Measurements from ENCODE around the gene ZNF277. TPM values are rescaled to one million over a fixed set of nuclear protein-coding genes. Genes with fewer than 3 reads are reported as not detected.

The ZNF277 gene
- total RNA-seq, 3 donors from 2014 or later: 16.8 to 26.9 (median 22.0) TPM

GRCh38 chr7:112185005-112185834 is 21.3 kb upstream of the ZNF277 start:
- DNase-seq (no peak), ATAC-seq (no peak)
- no peaks in the 10 kb centered on the region for H3K4me1 ChIP-seq (ENCODE audit: low read depth)
- TF ChIP-seq CTCF (IDR thresholded peaks at IDR 0.05): no peak
- no peaks in the 10 kb centered on the region for H3K36me3 ChIP-seq (ENCODE audit: low read depth)
- H3K9me3 ChIP-seq: no peaks in the 10 kb centered on the region
- no peak overlapping the region for H3K4me3 ChIP-seq
- intact Hi-C loops (cut with DNase I, micrococcal nuclease): no loop called here

GRCh38 chr7:112186300-112186699 is 20.2 kb upstream of the ZNF277 start:
- Histone ChIP-seq H3K4me3 (no peak overlapping the region), H3K9me3 (no peaks in the 10 kb centered on the region), H3K4me1 (ENCODE audit: low read depth) (no peaks in the 10 kb centered on the region), H3K36me3 (ENCODE audit: low read depth) (no peaks in the 10 kb centered on the region)
- ATAC-seq: no peak
- DNase-seq: no peak
- intact Hi-C loops (cut with DNase I, micrococcal nuclease): no loop called here
- TF ChIP-seq CTCF (IDR thresholded peaks at IDR 0.05): no peak

GRCh38 chr7:112188257-112188656 is 18.2 kb upstream of the ZNF277 start:
- no peaks in the 10 kb centered on the region for H3K36me3 ChIP-seq (ENCODE audit: low read depth)
- H3K4me1 ChIP-seq (ENCODE audit: low read depth): no peaks in the 10 kb centered on the region
- intact Hi-C loops (cut with DNase I, micrococcal nuclease): no loop called here
- no peaks in the 10 kb centered on the region for H3K9me3 ChIP-seq
- H3K4me3 ChIP-seq: no peak overlapping the region
- no peak for TF ChIP-seq CTCF (IDR thresholded peaks at IDR 0.05)
- ATAC-seq (no peak), DNase-seq (no peak)

GRCh38 chr7:112189691-112190090 is 16.8 kb upstream of the ZNF277 start:
- H3K9me3 ChIP-seq: no peaks in the 10 kb centered on the region
- no peaks in the 10 kb centered on the region for H3K36me3 ChIP-seq (ENCODE audit: low read depth)
- DNase-seq (no peak), ATAC-seq (no peak)
- intact Hi-C loops (cut with DNase I, micrococcal nuclease): no loop called here
- H3K4me3 ChIP-seq: no peak overlapping the region
- no peak for TF ChIP-seq CTCF (IDR thresholded peaks at IDR 0.05)
- no peaks in the 10 kb centered on the region for H3K4me1 ChIP-seq (ENCODE audit: low read depth)

GRCh38 chr7:112190120-112190519 is 16.4 kb upstream of the ZNF277 start:
- Histone ChIP-seq H3K36me3 (ENCODE audit: low read depth) (no peaks in the 10 kb centered on the region), H3K4me1 (ENCODE audit: low read depth) (no peaks in the 10 kb centered on the region), H3K4me3 (no peak overlapping the region), H3K9me3 (no peaks in the 10 kb centered on the region)
- intact Hi-C loops (cut with DNase I, micrococcal nuclease): no loop called here
- DNase-seq (no peak), ATAC-seq (no peak)
- TF ChIP-seq CTCF (IDR thresholded peaks at IDR 0.05): no peak

All from mucosa of descending colon (tissue), 3 donors.